ENCODE results near the gene SETD4.

SETD4 gene

GRCh38 chr21:36069713-36070583 is 9.6 kb upstream of the SETD4 start, which contains the start of gene CBR1:
CBR1 (plus strand) TSS chr21:36070024; CDS start chr21:36070116, 92 bp downstream.
- no peak for FAIRE-seq
- DNase-seq (ENCODE audit: insufficient read length, low spot score) = no peak

GRCh38 chr21:36068748-36069398 is 8.5 kb upstream of the SETD4 start:
- TF ChIP-seq CTCF (IDR thresholded peaks at IDR 0.05; ENCODE audit: insufficient read depth, missing control alignments) = no peak
- DNase-seq (ENCODE audit: insufficient read length, low spot score) = no peak
- FAIRE-seq = no peak

More at GRCh38 chr21:36069713-36070583, 9.6 kb upstream of the SETD4 start, which contains the start of gene CBR1:
- TF ChIP-seq CTCF (IDR thresholded peaks at IDR 0.05; ENCODE audit: insufficient read depth, missing control alignments) = no peak

- no peak for DNase-seq (ENCODE audit: insufficient read length, low spot score)
- no peak for TF ChIP-seq CTCF (IDR thresholded peaks at IDR 0.05; ENCODE audit: insufficient read depth, missing control alignments)
- FAIRE-seq = no peak
These were observed 5.2 kb upstream of the SETD4 start for GRCh38 chr21:36065497-36066036.

- DNase-seq (ENCODE audit: insufficient read length, low spot score) (no peak), FAIRE-seq (no peak)
- no peak for TF ChIP-seq CTCF (IDR thresholded peaks at IDR 0.05; ENCODE audit: insufficient read depth, missing control alignments)
These were observed 3.7 kb upstream of the SETD4 start for GRCh38 chr21:36064085-36064460.

GRCh38 chr21:36063375-36064084 is 3.2 kb upstream of the SETD4 start:
- no peak for DNase-seq (ENCODE audit: insufficient read length, low spot score)
- no peak for FAIRE-seq
- no peak for TF ChIP-seq CTCF (IDR thresholded peaks at IDR 0.05; ENCODE audit: insufficient read depth, missing control alignments)

GRCh38 chr21:36061445-36061844 is 1.1 kb upstream of the SETD4 start:
- no peak for TF ChIP-seq CTCF (IDR thresholded peaks at IDR 0.05; ENCODE audit: insufficient read depth, missing control alignments)
- DNase-seq (ENCODE audit: insufficient read length, low spot score) (no peak), FAIRE-seq (no peak)
